ENCODE data around the gene FABP6.

DNA sequence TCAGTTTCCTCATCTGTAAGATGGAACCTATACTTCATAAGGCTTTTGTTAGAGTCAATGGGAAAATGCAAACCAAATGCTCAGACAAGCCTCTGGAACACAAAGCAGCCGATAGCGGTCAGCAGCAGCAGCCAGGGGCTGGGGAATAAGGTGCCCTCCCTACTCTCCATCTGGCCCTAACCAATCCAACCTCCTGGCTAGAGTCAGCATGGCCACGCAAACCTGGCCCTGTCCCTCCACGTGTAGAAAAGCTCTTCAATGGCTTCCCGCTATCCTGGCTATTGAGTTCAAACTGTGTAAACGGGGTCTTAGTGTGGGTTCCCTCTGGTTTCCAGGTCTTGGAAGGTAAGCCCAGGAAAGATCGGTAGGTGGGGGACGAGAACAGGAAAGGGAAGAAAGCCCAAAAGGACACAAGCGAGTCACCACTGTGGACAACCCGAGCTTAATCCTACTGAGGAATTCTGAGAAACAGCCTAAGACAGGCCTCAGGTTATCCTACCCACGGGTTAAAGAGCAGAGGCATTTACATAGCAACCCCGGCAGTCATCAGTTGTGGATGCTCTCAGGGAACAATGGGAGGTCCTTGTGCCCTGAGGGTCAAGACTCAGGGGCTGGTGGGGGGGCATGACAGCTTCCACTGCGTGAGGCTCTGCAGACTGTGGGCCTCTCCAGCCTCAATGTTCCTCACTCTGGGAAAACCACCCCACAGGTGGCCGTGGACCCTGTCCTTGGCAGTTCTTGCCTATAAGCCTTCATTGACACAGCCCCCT is 30.9 kb downstream of the FABP6 start:
- TF ChIP-seq, protein P1, sequence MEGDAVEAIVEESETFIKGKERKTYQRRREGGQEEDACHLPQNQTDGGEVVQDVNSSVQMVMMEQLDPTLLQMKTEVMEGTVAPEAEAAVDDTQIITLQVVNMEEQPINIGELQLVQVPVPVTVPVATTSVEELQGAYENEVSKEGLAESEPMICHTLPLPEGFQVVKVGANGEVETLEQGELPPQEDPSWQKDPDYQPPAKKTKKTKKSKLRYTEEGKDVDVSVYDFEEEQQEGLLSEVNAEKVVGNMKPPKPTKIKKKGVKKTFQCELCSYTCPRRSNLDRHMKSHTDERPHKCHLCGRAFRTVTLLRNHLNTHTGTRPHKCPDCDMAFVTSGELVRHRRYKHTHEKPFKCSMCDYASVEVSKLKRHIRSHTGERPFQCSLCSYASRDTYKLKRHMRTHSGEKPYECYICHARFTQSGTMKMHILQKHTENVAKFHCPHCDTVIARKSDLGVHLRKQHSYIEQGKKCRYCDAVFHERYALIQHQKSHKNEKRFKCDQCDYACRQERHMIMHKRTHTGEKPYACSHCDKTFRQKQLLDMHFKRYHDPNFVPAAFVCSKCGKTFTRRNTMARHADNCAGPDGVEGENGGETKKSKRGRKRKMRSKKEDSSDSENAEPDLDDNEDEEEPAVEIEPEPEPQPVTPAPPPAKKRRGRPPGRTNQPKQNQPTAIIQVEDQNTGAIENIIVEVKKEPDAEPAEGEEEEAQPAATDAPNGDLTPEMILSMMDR (IDR thresholded peaks at IDR 0.05) = no peak
- TF ChIP-seq, protein P2, sequence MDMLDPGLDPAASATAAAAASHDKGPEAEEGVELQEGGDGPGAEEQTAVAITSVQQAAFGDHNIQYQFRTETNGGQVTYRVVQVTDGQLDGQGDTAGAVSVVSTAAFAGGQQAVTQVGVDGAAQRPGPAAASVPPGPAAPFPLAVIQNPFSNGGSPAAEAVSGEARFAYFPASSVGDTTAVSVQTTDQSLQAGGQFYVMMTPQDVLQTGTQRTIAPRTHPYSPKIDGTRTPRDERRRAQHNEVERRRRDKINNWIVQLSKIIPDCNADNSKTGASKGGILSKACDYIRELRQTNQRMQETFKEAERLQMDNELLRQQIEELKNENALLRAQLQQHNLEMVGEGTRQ (CRISPR knock-in tag; IDR thresholded peaks at IDR 0.05) = no peak
- TF ChIP-seq, protein P3, sequence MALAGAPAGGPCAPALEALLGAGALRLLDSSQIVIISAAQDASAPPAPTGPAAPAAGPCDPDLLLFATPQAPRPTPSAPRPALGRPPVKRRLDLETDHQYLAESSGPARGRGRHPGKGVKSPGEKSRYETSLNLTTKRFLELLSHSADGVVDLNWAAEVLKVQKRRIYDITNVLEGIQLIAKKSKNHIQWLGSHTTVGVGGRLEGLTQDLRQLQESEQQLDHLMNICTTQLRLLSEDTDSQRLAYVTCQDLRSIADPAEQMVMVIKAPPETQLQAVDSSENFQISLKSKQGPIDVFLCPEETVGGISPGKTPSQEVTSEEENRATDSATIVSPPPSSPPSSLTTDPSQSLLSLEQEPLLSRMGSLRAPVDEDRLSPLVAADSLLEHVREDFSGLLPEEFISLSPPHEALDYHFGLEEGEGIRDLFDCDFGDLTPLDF (CRISPR knock-in tag; IDR thresholded peaks at IDR 0.05) = no peak
- TF ChIP-seq, protein P4, sequence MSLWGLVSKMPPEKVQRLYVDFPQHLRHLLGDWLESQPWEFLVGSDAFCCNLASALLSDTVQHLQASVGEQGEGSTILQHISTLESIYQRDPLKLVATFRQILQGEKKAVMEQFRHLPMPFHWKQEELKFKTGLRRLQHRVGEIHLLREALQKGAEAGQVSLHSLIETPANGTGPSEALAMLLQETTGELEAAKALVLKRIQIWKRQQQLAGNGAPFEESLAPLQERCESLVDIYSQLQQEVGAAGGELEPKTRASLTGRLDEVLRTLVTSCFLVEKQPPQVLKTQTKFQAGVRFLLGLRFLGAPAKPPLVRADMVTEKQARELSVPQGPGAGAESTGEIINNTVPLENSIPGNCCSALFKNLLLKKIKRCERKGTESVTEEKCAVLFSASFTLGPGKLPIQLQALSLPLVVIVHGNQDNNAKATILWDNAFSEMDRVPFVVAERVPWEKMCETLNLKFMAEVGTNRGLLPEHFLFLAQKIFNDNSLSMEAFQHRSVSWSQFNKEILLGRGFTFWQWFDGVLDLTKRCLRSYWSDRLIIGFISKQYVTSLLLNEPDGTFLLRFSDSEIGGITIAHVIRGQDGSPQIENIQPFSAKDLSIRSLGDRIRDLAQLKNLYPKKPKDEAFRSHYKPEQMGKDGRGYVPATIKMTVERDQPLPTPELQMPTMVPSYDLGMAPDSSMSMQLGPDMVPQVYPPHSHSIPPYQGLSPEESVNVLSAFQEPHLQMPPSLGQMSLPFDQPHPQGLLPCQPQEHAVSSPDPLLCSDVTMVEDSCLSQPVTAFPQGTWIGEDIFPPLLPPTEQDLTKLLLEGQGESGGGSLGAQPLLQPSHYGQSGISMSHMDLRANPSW (CRISPR knock-in tag; conservative IDR thresholded peaks at IDR 0.05; ENCODE audit: low read depth) = no peak
- TF ChIP-seq ELF4 (CRISPR knock-in tag; IDR thresholded peaks at IDR 0.05; ENCODE audit: low read depth) (no peak), NR2C2 (CRISPR knock-in tag; IDR thresholded peaks at IDR 0.05) (no peak), CREB1 (CRISPR knock-in tag; IDR thresholded peaks at IDR 0.05) (no peak), IRF2 (CRISPR knock-in tag; IDR thresholded peaks at IDR 0.05; ENCODE audit: borderline replicate concordance, low read depth) (no peak)
- TF ChIP-seq, protein P5, sequence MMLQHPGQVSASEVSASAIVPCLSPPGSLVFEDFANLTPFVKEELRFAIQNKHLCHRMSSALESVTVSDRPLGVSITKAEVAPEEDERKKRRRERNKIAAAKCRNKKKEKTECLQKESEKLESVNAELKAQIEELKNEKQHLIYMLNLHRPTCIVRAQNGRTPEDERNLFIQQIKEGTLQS (CRISPR knock-in tag; conservative IDR thresholded peaks at IDR 0.05) = no peak
- TF ChIP-seq, protein P6, sequence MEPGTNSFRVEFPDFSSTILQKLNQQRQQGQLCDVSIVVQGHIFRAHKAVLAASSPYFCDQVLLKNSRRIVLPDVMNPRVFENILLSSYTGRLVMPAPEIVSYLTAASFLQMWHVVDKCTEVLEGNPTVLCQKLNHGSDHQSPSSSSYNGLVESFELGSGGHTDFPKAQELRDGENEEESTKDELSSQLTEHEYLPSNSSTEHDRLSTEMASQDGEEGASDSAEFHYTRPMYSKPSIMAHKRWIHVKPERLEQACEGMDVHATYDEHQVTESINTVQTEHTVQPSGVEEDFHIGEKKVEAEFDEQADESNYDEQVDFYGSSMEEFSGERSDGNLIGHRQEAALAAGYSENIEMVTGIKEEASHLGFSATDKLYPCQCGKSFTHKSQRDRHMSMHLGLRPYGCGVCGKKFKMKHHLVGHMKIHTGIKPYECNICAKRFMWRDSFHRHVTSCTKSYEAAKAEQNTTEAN (CRISPR knock-in tag; IDR thresholded peaks at IDR 0.05) = no peak
- TF ChIP-seq, protein P7, sequence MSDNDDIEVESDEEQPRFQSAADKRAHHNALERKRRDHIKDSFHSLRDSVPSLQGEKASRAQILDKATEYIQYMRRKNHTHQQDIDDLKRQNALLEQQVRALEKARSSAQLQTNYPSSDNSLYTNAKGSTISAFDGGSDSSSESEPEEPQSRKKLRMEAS (CRISPR knock-in tag; IDR thresholded peaks at IDR 0.05) = no peak
